ENCODE measurements around the gene USP22.

DNA sequence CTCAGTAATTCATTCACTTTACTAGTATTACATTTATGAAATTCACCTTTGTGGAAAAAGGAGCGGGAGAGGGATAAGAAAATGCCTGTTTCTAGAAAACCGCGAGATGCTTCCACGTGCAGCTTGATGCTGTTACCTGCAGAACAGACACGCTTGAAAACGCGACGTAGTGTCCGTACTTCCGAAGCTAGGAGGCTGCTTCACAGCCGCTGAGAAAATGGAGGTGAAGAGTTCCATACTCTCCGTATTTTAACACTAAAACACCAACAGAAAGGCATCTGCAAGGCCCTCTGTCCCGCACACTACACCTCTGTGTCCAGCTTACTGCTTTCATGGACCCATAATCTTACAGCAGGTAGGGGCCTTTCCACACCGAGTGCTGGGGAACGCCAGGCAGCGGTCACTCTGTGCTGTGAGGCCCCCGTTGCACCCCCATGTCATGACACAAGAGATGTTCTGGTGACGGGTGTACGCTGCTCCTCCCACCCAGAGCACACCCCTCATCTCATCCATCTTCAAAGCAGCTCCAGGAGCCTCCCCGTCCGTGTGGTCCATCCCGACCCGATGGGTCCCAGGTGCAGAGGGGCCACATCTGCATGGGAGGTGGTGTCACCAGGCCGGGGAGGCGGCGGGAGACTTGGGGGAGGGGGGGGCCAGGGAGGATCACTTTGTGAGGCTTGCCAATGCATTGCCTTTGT is 40.4 kb downstream of the USP22 start:
- TF ChIP-seq POLR2AphosphoS5 (IDR thresholded peaks at IDR 0.05; ENCODE audit: low read depth, low read length) (no peak), TAF1 (IDR thresholded peaks at IDR 0.05; ENCODE audit: borderline replicate concordance, low read depth, low read length) (no peak), POLR2A (IDR thresholded peaks at IDR 0.05; ENCODE audit: low read depth, low read length) (no peak)

All from GM12892 (cell line).